Left ventricle myocardium superior (tissue), 1 donor: Measurements from ENCODE around the gene ZNF525. TPM values are rescaled to one million over a fixed set of nuclear protein-coding genes. Genes with fewer than 3 reads are reported as not detected.
"Not testable (repeated sequence)": the region's sequence is repeated elsewhere in the genome, so short reads cannot be mapped to it uniquely, and the experiment has no call there.

Experiments
- ATAC-seq: fragments of 200-7000 bp; cut with Tn5 transposase; one replicate; pipeline ENCODE4 v1.9.1; 2020; ENCODE audit warnings: mild to moderate bottlenecking, moderate library complexity
- DNase-seq: peaks from one replicate; pipeline ENCODE4 v3.0.0-alpha.2; 2020
- intact Hi-C: fragments of 100-400 bp; cut with micrococcal nuclease; formaldehyde crosslinking; loops from one replicate; pipeline ENCODE4 v1.11.0; 2022
- total RNA-seq: library from RNA; stranded (reverse); fragmentation: NEBNext Ultra II Directional; extraction: Animal tissue kit (Norgen Biotek cat#: 25700); gene quantifications from one replicate; pipeline ENCODE4 v1.2.1, GENCODE V29; 2021
- donor health status: DM: no; HTN: yes; CAD: no; lungs with severe emphysema.

ZNF525 gene
- total RNA-seq, 1 donor from 2014 or later: 2.5 TPM

GRCh38 chr19:53394974-53395839 lies 29.7 kb downstream of the ZNF525 start, which contains the start of gene ZNF765:
TSS of gene ZNF765 (plus strand) at chr19:53395149. CDS start at chr19:53398016, 2,867 bp downstream.
- ATAC-seq (peak; percentile 100), DNase-seq (peak; percentile 97)
- intact Hi-C loops: no loop called here

GRCh38 chr19:53395840-53396524 lies 30.5 kb downstream of the ZNF525 start:
- DNase-seq, ATAC-seq, intact Hi-C loops: not testable (repeated sequence)

- no peak for DNase-seq
- intact Hi-C loops: no loop called here
- ATAC-seq: no peak
Observed at GRCh38 chr19:53396525-53396868, 31.0 kb downstream of the ZNF525 start.

GRCh38 chr19:53397918-53398317 lies 32.4 kb downstream of the ZNF525 start:
- intact Hi-C loops, ATAC-seq, DNase-seq: not testable (repeated sequence)

DNA sequence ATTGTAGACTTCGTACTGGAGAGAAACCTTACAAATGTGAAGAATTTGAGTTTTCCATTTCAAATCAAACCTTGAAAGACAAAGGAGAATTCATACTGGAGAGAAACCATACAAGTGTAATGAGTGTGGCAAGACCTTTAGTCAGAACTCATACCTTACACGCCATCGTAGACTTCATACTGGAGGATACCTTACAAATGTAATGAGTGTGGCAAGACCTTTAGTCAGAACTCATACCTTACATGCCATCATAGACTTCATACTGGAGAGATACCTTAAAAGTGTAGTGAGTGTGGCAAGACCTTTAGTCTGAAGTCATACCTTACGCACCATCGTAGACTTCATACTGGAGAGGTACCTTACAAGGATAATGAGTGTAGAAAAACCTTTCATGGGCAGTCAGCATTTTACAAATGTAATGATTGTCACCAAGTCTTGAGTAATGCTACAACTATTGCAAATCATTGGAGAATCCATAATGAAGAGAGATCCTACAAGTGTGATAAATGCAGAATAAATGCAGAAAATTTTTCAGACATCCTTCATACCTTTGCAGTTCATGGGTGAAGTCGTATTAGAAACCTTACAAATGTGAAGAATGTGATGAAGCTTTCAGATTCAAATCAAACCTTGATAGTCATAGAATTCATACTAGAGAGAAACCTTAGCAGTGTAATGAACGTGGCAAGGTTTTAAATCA lies 44.1 kb downstream of the ZNF525 start:
- DNase-seq: no peak
- intact Hi-C loops: no loop called here

GRCh38 chr19:53420520-53421315 lies 55.2 kb downstream of the ZNF525 start:
- DNase-seq, ATAC-seq, intact Hi-C loops: not testable (repeated sequence)

More for the DNA sequence above, 44.1 kb downstream of the ZNF525 start:
- ATAC-seq: no peak

DNA sequence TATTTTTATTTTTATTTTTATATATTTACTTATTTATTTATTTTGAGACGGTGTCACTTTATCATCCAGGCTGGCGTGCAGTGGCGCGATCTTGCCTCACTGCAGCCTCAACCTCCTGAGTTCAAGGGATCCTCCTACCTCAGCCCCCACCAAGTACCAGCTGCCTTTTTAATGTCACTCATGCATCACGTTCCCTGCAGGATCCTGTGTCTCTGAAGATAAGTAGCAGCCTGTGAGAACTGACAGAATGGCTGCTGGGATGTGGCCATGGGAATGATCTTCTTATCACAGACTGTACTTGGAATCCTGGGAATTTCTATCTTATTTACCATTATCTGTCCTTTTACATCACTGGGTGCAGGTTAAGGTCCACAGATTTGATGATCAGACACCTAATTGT lies 57.0 kb downstream of the ZNF525 start:
- no peak for DNase-seq
- intact Hi-C loops: no loop called here
- no peak for ATAC-seq

DNA sequence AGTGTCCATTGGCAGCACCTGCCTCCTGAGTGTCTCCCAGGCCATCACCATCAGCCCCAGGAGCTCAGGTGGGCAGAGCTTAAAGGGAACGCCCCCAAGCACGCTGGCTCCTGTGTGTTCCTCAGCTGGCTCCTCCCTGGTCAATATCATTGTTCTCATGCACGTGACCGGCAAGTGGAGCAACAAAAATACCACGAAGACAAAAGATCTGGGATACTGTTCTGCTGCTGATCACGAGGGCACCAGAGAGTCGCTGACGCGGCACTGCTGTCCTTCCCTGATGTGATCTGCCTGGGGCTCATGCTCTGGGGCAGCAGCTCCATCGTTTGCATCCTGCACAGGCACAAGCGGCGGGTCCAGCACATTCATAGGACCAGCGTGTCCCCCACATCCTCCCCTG lies 57.6 kb downstream of the ZNF525 start:
- ATAC-seq: peak; percentile 57
- peak; percentile 37 for DNase-seq

DNA sequence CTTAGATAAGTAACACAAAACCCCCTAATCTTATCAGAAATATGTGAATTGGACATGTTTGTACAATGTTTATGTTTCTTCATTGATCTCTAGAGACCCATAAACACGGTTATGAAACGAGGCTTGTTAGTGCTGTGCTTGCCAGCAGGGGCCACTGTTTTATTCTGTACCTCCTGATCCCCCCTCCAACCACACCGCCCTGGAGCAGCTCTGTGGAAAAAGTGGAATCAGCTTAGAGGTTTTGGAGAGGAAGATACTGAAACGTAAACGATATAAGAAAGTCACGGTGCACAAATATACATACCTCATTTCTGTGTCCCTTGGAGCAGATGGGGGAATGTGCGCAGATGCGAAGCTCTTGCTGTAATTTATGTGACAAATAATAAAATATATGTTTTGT lies 58.2 kb downstream of the ZNF525 start:
- DNase-seq, intact Hi-C loops: not testable (repeated sequence)
- ATAC-seq: peak; percentile 73

More for the DNA sequence above, 57.6 kb downstream of the ZNF525 start:
- intact Hi-C loops: not testable (repeated sequence)

DNA sequence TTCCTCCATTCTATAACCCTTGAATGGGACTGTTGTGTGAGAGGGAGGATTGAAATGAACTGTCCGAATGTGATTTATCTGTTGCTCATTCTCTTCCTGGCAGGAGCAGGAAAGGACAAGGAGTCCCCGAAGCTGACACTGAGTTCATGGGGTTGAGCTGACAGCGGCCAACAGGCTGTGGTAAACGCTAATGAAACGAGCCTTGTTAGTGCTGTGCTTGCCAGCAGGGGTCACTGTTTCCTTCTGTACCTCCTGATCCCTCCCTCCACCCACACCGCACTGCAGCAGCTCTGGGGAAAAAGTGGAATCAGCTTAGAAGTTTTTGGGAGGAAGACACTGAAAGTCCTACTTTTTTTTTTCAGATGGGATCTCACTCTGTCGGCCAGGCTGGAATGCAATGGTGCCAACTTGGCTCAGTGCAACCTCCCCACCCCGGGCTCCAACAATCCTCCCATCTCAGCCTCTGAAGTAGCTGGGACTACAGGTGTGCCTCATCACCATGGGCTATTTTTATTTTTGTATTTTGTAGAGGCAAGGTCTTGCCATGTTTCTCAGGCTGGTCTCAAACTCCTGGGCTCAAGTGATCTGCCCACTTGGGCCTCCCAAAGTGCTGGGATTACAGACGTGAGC lies 59.6 kb downstream of the ZNF525 start:
- intact Hi-C loops: no loop called here
- DNase-seq (peak; percentile 74), ATAC-seq (peak; percentile 94)

- DNase-seq (peak; percentile 98), ATAC-seq (peak; percentile 100)
- intact Hi-C loops: no loop called here
Observed at GRCh38 chr19:53431399-53432087, 66.0 kb downstream of the ZNF525 start, which contains the start of gene ZNF761. TSS of gene ZNF761 (plus strand) at chr19:53431984. CDS start at chr19:53447269, 15,285 bp downstream.

DNA sequence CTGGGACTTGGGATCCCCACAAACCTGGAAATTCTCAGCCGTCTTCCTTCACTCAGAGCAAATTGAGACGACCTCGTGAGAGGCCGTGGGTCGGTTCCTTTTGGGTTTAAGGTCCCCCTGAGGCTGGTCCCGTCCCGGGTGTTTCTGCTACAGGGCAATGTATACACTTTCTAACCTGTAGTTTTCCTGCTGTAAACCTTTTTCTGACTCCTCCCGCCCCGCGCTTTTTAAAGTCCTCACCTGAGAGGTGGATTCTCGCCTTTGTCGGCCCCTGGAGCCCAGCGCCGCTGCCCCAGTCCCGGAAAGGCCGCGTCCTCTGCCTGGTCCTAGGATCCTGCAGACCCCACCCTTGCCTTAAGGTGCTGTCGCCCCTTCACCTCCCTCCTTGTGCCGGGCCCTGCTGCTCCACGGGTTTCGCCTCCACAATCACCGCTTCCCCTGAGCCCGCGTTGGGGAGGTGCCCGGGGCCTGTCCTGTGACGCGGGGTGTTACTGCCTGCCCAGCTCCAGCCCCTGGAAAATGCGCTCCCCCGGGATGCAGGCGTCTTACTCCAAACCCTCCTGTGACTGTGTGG lies 66.7 kb downstream of the ZNF525 start:
- peak; percentile 53 for DNase-seq
- intact Hi-C loops: no loop called here
- peak; percentile 47 for ATAC-seq

Other genes starting within 250 kb of the ZNF525 start
- 23.9 TPM for gene ZNF415, start 232.8 kb upstream of the ZNF525 start, total RNA-seq
- 6.6 TPM for gene ZNF347, start 206.7 kb upstream of the ZNF525 start, total RNA-seq
- gene ZNF665, start 172.3 kb upstream of the ZNF525 start, total RNA-seq: 0.64 TPM
- gene ZNF677, start 110.8 kb upstream of the ZNF525 start, total RNA-seq: 22.9 TPM
- not detected for gene VN1R2, start 107.4 kb upstream of the ZNF525 start, total RNA-seq
- not detected for gene VN1R4, start 98.0 kb upstream of the ZNF525 start, total RNA-seq
- gene ZNF845, start 32.0 kb upstream of the ZNF525 start, total RNA-seq: 3.5 TPM
- gene ZNF765, start 29.4 kb downstream of the ZNF525 start, total RNA-seq: 4.7 TPM
- 4.1 TPM for gene ZNF761, start 66.3 kb downstream of the ZNF525 start, total RNA-seq
- 1.3 TPM for gene ZNF813, start 102.0 kb downstream of the ZNF525 start, total RNA-seq
- gene ZNF331, start 172.4 kb downstream of the ZNF525 start, total RNA-seq: 10.7 TPM